NCI-H82 treated with DMSO at 0.1 percent for 48 hours (cell line): ENCODE measurements around the gene TNKS2.
"Not testable (repeated sequence)": the region's sequence is repeated elsewhere in the genome, so short reads cannot be mapped to it uniquely, and the experiment has no call there.

Experiments used
- DNase-seq: peaks from one replicate; lab custom pipeline; 2025; ENCODE audit not compliant: unreplicated experiment; lab: John Stamatoyannopoulos, UW

TNKS2 gene

DNA sequence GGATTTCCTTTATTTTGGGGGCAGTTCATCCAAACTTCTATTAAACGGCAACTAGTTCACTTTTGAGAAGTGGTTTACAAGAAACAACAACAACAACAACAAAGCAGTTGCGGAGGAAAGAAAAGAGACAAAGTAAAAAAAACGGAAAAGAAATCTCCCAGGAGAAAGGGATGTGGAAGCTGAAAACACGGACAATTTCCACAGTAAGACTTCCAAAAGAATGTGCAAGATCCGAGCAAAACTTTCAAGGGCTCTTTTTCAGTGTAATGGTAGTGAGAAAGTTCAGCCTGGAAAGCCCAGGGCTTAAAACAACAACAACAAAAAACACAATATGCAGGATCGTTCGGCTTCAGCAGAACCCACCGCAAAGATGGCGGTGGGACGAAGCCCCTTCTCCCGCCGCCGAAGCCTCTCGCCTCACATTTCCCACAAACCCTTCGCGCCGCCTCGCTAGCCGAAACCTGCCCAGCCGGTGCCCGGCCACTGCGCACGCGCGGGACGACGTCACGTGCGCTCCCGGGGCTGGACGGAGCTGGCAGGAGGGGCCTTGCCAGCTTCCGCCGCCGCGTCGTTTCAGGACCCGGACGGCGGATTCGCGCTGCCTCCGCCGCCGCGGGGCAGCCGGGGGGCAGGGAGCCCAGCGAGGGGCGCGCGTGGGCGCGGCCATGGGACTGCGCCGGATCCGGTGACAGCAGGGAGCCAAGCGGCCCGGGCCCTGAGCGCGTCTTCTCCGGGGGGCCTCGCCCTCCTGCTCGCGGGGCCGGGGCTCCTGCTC lies at the start of gene TNKS2:
TSS of gene TNKS2 (plus strand) at position 553 of the 775 bp plus-strand sequence. CDS start 265 bp downstream, outside the sequence.
- peak; percentile 45 for DNase-seq

DNA sequence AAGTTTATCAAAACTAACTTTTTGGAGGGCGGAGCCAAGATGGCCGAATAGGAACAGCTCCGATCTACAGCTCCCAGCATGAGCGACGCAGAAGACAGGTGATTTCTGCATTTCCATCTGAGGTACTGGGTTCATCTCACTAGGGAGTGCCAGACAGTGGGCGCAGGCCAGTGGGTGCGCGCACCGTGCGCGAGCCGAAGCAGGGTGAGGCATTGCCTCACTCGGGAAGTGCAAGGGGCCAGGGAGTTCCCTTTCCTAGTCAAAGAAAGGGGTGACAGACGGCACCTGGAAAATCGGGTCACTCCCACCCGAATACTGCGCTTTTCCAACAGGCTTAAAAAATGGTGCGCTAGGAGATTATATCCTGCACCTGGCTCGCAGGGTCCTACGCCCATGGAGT lies 48.6 kb upstream of the TNKS2 start:
- DNase-seq: not testable (repeated sequence)

GRCh38 chr10:91756286-91756685 lies 41.9 kb upstream of the TNKS2 start:
- no peak for DNase-seq

DNA sequence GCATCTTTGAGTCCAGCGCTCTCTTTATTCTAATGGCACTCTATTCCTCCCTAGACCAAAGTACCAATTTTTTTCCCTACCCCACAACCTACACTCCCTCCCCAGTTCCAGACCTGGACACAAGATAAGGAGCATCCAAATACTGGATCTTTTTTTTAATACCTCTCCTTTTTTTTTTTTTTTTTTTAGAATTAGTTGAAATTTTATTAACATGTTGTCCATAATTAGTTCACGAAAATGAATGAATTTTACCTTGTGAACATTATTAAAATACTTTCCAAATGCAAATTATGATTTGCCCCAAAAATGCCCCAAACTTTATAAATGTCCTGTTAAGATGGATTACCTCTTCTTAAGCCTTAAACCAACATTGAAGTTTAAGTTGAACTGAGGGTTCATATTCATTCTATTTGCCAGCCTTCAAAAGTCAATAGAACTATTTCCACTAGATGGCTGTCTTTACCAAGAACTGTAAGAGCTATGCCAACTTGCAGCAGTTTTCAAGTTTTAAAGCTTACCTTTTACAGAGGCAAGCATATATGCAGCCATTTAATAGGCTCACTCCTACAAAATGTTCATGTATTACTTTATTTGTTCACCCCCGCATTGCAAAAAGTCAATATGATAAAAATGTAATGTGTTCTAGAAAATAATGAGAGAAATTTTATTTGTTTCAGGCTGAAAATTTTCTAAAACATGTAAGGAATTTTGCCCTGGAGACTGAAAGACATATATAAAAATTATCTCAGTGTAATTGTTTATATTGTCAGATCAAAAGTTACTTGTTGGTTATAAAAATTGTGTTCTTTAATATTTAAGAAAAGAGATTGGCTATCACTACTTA lies 39.7 kb upstream of the TNKS2 start:
- DNase-seq: peak; percentile 14

- no peak for DNase-seq
Measured at GRCh38 chr10:91759581-91759986, 38.6 kb upstream of the TNKS2 start.

- DNase-seq: no peak
Measured at GRCh38 chr10:91761721-91762120, 36.5 kb upstream of the TNKS2 start.

- DNase-seq: no peak
Measured at GRCh38 chr10:91762878-91763277, 35.3 kb upstream of the TNKS2 start.

- DNase-seq: no peak
Measured at GRCh38 chr10:91766676-91767075, 31.6 kb upstream of the TNKS2 start.

GRCh38 chr10:91768123-91768522 lies 30.1 kb upstream of the TNKS2 start:
- no peak for DNase-seq

GRCh38 chr10:91771907-91772306 lies 26.3 kb upstream of the TNKS2 start:
- DNase-seq: peak; percentile 50

GRCh38 chr10:91772461-91772860 lies 25.8 kb upstream of the TNKS2 start:
- no peak for DNase-seq

GRCh38 chr10:91772869-91773268 lies 25.4 kb upstream of the TNKS2 start:
- no peak for DNase-seq

DNA sequence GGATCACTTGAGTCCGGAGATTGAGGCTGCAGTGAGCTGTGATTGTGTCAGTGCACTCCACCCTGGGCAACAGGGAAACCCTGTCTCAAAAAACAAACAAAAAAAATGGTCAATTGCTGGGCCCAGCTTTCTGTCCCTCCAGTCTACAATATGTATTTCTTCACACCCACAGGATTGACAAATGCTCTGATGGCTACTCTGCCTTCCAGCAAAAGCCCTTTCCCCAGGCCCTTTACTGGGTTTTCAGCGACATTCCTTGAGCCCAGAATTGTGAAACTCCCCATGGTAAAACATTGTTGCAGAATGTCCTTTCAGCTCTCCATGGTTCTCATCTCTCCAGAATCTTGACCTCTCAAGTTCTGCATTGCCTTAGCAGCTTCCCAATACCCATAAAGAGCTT lies 23.7 kb upstream of the TNKS2 start:
- DNase-seq: no peak

DNA sequence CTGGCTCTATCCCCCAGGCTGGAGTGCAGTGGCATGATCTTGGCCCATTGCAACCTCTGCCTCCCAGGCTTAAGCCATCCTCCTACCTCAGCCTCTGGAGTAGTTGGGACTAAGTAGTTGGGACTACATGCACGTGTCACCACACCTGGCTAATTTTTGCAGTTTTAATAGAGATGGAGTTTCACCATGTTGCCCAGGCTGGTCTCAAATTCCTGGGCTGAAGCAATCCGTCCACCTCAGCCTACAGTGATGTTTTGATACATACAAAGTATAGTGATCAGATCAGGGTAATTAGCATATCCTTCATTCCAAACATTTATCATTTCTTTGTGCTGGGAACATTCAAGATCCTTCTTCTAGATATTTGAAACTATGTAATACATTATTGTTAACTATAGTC lies 22.5 kb upstream of the TNKS2 start:
- DNase-seq: no peak

- DNase-seq: no peak
Measured at GRCh38 chr10:91776266-91776665, 22.0 kb upstream of the TNKS2 start.

- no peak for DNase-seq
Measured at GRCh38 chr10:91778485-91778884, 19.7 kb upstream of the TNKS2 start.

GRCh38 chr10:91779011-91779605 lies 19.1 kb upstream of the TNKS2 start:
- DNase-seq: no peak

GRCh38 chr10:91782539-91782938 lies 15.7 kb upstream of the TNKS2 start:
- no peak for DNase-seq

DNA sequence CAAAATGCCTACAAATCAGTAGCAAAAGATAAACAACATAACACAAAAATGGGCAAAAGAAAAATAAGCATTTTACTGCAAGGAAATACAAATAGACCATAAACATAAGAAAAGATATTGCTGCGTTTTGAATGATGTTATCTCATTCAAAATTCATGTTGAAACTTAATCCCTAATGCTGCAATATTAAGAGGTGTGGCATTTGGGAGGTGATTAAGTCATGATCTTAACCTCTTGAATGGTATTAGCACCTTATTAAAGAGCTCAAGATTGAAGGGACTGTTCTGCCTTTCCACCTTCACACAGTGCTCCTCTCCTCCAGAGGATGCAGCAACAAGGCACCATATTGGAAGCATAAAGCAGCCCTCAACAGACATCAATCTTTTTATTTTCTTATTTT lies 12.4 kb upstream of the TNKS2 start:
- DNase-seq: peak; percentile 5

GRCh38 chr10:91787258-91787657 lies 11.0 kb upstream of the TNKS2 start:
- no peak for DNase-seq

GRCh38 chr10:91787810-91788209 lies 10.4 kb upstream of the TNKS2 start:
- no peak for DNase-seq

GRCh38 chr10:91788527-91788926 lies 9.7 kb upstream of the TNKS2 start:
- DNase-seq: no peak
